Body of pancreas (tissue), 4 donors: Measurements from ENCODE around the gene RPRD1B.

Experiments used
- CTCF ChIP-seq, 7 experiments: fragments of 450-650 bp in 4 of 7; fragments of 200-600 bp in 3 of 7; sonication (generic) in 3 of 7; IDR thresholded peaks; one replicate each; pipeline ENCODE4 v1.5.1; 2016 to 2019; ENCODE audit warnings: antibody characterized with exemption in 7 of 7
- POLR2A ChIP-seq, 3 donors: fragments of 450-650 bp; IDR thresholded peaks; one replicate each; pipeline ENCODE4 v1.6.1; 2016; ENCODE audit warnings: antibody characterized with exemption in 3 of 3, mild to moderate bottlenecking in 2 of 3

- no peak for TF ChIP-seq POLR2A (IDR thresholded peaks at IDR 0.05)
- no peak for TF ChIP-seq CTCF (IDR thresholded peaks at IDR 0.05)
Observed at GRCh38 chr20:38079353-38079752, 45.8 kb downstream of the RPRD1B start.
